A673 (cell line): Measurements from ENCODE around the gene SREBF1.

Source experiments
- CTCF ChIP-seq: fragments of 300-800, 200-600 bp; sonication (generic); conservative IDR thresholded peaks from 2 replicates; pipeline ENCODE4 v1.5.1; 2017; ENCODE audit warnings: low read depth, mild to moderate bottlenecking, antibody characterized with exemption, low read length, moderate library complexity, mixed read lengths
- EZH2 ChIP-seq: fragments of 200-600 bp; sonication (generic); IDR thresholded peaks from 2 replicates; pipeline ENCODE4 v1.6.1; 2017; ENCODE audit warnings: borderline replicate concordance, low read depth, mild to moderate bottlenecking, mixed read lengths, antibody characterized with exemption, low read length; ENCODE audit not compliant: poor library complexity, severe bottlenecking

- TF ChIP-seq CTCF (no peak), EZH2 (no peak)
Observed at GRCh38 chr17:17847118-17847689, 10.4 kb upstream of the SREBF1 start.
